OCI-LY3 (cell line): Measurements from ENCODE around the gene SLC25A21.

Experiments used
- EZH2phosphoT487 ChIP-seq: fragments of 200-600 bp; shearing (Covaris generic); IDR thresholded peaks from 2 replicates; pipeline ENCODE4 v1.6.1; 2018; ENCODE audit warnings: antibody characterized with exemption, mixed run types, low read depth
- TF ChIP-seq, protein P1 (sequence below): fragments of 200-600, 300-600 bp; sonication (generic); IDR thresholded peaks from 2 replicates; pipeline ENCODE4 v1.5.1; 2014; ENCODE audit warnings: antibody characterized with exemption, low read length, low read depth

DNA sequence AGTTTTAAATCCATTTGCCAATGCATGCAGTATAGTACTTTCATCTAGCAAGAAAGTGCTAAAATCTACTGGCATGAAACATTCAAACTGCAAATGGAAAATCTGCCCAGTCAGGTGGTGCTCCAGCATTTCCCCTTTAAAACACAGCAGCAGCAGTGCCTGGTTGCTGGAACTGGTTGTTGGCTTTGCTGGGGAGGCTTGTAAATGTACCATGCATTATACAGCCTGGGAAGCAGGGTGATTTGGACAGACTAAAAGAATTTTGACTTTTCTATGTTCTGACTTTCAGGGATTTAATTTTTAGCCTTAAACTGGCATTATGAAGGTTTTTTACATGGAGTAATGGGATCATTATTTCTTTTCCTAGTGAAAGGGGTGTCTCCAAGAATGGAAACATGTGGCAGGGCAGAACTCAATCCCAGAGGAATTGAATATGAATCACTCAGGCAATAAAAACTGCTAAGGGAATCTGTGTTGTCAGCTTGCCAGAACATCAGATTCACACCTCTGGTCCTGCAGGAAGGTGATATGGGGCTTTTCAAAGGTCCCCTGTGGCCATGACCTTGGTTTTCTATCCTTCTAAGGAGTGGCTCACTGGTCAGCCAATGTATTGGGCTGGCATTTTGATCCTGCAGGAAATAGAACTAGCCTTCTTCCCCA, 519.7 kb downstream of the SLC25A21 start:
- TF ChIP-seq, protein P1, sequence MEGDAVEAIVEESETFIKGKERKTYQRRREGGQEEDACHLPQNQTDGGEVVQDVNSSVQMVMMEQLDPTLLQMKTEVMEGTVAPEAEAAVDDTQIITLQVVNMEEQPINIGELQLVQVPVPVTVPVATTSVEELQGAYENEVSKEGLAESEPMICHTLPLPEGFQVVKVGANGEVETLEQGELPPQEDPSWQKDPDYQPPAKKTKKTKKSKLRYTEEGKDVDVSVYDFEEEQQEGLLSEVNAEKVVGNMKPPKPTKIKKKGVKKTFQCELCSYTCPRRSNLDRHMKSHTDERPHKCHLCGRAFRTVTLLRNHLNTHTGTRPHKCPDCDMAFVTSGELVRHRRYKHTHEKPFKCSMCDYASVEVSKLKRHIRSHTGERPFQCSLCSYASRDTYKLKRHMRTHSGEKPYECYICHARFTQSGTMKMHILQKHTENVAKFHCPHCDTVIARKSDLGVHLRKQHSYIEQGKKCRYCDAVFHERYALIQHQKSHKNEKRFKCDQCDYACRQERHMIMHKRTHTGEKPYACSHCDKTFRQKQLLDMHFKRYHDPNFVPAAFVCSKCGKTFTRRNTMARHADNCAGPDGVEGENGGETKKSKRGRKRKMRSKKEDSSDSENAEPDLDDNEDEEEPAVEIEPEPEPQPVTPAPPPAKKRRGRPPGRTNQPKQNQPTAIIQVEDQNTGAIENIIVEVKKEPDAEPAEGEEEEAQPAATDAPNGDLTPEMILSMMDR = no peak
- no peak for TF ChIP-seq EZH2phosphoT487
